HCT116 (cell line): ENCODE measurements around the gene IFT74. TPM values are rescaled to one million over a fixed set of nuclear protein-coding genes. Genes with fewer than 3 reads are reported as not detected.

Experiments
- ATAC-seq: fragments of 200-7000 bp; cut with Tn5 transposase; 2 replicates; pipeline ENCODE4 v1.9.1; 2020; ENCODE audit warnings: mild to moderate bottlenecking, moderate library complexity
- BruUV-seq: library from RNA; stranded (reverse); fragments of 400-500 nt; replicated peaks from 2 replicates; lab custom pipeline; 2021; lab: Mats Ljungman, UMichigan
- CTCF ChIA-PET: fragments of 300-600 bp; sonication (Branson Sonifier 250); formaldehyde crosslinking; loops from one replicate; lab custom pipeline; 2021; ENCODE audit warnings: antibody characterized with exemption; lab: Charles Lee
- POLR2A ChIA-PET: fragments of 300-600, 350-600 bp; sonication (Branson Sonifier 250); formaldehyde crosslinking; loops from one replicate; lab custom pipeline; 2021; ENCODE audit warnings: antibody characterized with exemption; lab: Charles Lee
- RAD21 ChIA-PET, 2 experiments: fragments of 300-600 bp; sonication (Branson Sonifier 250); formaldehyde crosslinking; loops; one replicate each; lab custom pipeline; 2023; ENCODE audit warnings: low total read pairs in 2 of 2; ENCODE audit not compliant: uncharacterized antibody in 2 of 2, unreplicated experiment in 2 of 2, low non-redundant PET in 1 of 2; lab: Charles Lee
- DNase-seq: peaks from one replicate; pipeline ENCODE4 v3.0.0-alpha.2; 2010; ENCODE audit warnings: low read depth, low spot score
- H2AFZ ChIP-seq: fragments of 200-600 bp; shearing (Covaris generic), sonication (generic); 2 replicates; pipeline ENCODE4 v1.6.1; 2017; ENCODE audit warnings: low read depth, mixed run types, mixed read lengths, antibody characterized with exemption, low read length; ENCODE audit not compliant: poor library complexity, severe bottlenecking
- H3K27ac ChIP-seq: 2 replicates; pipeline ENCODE4 v1.5.1; 2012; ENCODE audit warnings: low read depth, low read length
- H3K27me3 ChIP-seq: fragments of 200-600 bp; sonication (generic); 2 replicates; pipeline ENCODE4 v1.6.1; 2016; ENCODE audit warnings: mixed run types, low read length, mixed read lengths; ENCODE audit not compliant: insufficient read depth
- H3K36me3 ChIP-seq, 2 experiments: fragments of 200-500 bp in 1 of 2; fragments of 200-600 bp in 1 of 2; sonication (Bioruptor generic) in 1 of 2; sonication (generic) in 1 of 2; 2 replicates each; pipeline versions ENCODE4 v1.5.1 to v1.6.1; 2014 to 2016; ENCODE audit warnings: low read length in 2 of 2, inconsistent platforms in 1 of 2, mixed read lengths in 1 of 2, mixed run types in 1 of 2; ENCODE audit not compliant: insufficient read depth in 2 of 2, control insufficient read depth in 1 of 2
- H3K4me1 ChIP-seq, 2 experiments: fragments of 200-600 bp in 1 of 2; sonication (generic) in 1 of 2; 2 replicates each; pipeline versions ENCODE4 v1.5.1 to v1.6.1; 2012 to 2017; ENCODE audit warnings: low read length in 2 of 2, inconsistent platforms in 1 of 2, mild to moderate bottlenecking in 1 of 2, mixed read lengths in 1 of 2, mixed run types in 1 of 2, moderate library complexity in 1 of 2; ENCODE audit not compliant: insufficient read depth in 2 of 2, control insufficient read depth in 1 of 2
- H3K4me2 ChIP-seq: fragments of 200-600 bp; sonication (generic); 2 replicates; pipeline ENCODE4 v1.6.1; 2017; ENCODE audit warnings: mixed run types, low read length, mixed read lengths
- H3K4me3 ChIP-seq, 2 experiments: fragments of 200-600 bp in 1 of 2; sonication (generic) in 1 of 2; replicated peaks in 1 of 2; 2 replicates each; pipeline ENCODE4 v1.5.1; 2011 to 2016; ENCODE audit warnings: low read length in 2 of 2, control low read depth in 1 of 2, low read depth in 1 of 2, mild to moderate bottlenecking in 1 of 2, mixed read lengths in 1 of 2, mixed run types in 1 of 2
- H3K79me2 ChIP-seq: fragments of 200-600 bp; sonication (generic); 2 replicates; pipeline ENCODE4 v1.6.1; 2017; ENCODE audit warnings: mild to moderate bottlenecking, mixed run types, low read length, moderate library complexity, mixed read lengths; ENCODE audit not compliant: insufficient read depth
- H3K9ac ChIP-seq: fragments of 200-600 bp; sonication (generic); 2 replicates; pipeline ENCODE4 v1.6.1; 2016; ENCODE audit warnings: low read length, mixed read lengths
- H3K9me2 ChIP-seq: fragments of 200-600 bp; sonication (generic), shearing (Covaris generic); 2 replicates; pipeline ENCODE4 v1.6.1; 2017; ENCODE audit warnings: mixed run types, mild to moderate bottlenecking, moderate library complexity; ENCODE audit not compliant: insufficient read depth
- H3K9me3 ChIP-seq, 2 experiments: fragments of 200-500 bp in 1 of 2; fragments of 200-600 bp in 1 of 2; sonication (Bioruptor generic) in 1 of 2; sonication (generic) in 1 of 2; 2 replicates each; pipeline ENCODE4 v1.6.1; 2014 to 2017; ENCODE audit warnings: low read length in 2 of 2, mixed read lengths in 2 of 2, inconsistent platforms in 1 of 2, low read depth in 1 of 2, mild to moderate bottlenecking in 1 of 2, mixed run types in 1 of 2, moderate library complexity in 1 of 2; ENCODE audit not compliant: control insufficient read depth in 1 of 2, insufficient read depth in 1 of 2
- H4K20me1 ChIP-seq: fragments of 200-600 bp; sonication (generic), shearing (Covaris generic); 2 replicates; pipeline ENCODE4 v1.6.1; 2017; ENCODE audit warnings: mixed run types, mild to moderate bottlenecking, moderate library complexity; ENCODE audit not compliant: insufficient read depth
- ATF3 ChIP-seq: IDR thresholded peaks from 2 replicates; pipeline ENCODE4 v1.6.1; 2012
- CEBPB ChIP-seq: IDR thresholded peaks from 2 replicates; pipeline ENCODE4 v1.6.1; 2012; ENCODE audit warnings: low read depth
- ELF1 ChIP-seq: IDR thresholded peaks from 2 replicates; pipeline ENCODE4 v1.6.1; 2012; ENCODE audit warnings: low read depth, borderline replicate concordance
- EZH2 ChIP-seq: fragments of 200-600 bp; sonication (generic); IDR thresholded peaks from 2 replicates; pipeline ENCODE4 v1.6.1; 2017; ENCODE audit warnings: antibody characterized with exemption, mixed run types
- EZH2phosphoT487 ChIP-seq: fragments of 200-600 bp; IDR thresholded peaks from 2 replicates; pipeline ENCODE4 v1.6.1; 2018; ENCODE audit warnings: antibody characterized with exemption, borderline replicate concordance
- JUND ChIP-seq: IDR thresholded peaks from 2 replicates; pipeline ENCODE4 v1.6.1; 2012
- POLR2A ChIP-seq: IDR thresholded peaks from 2 replicates; pipeline ENCODE4 v1.7.0; 2011; ENCODE audit warnings: borderline replicate concordance; ENCODE audit not compliant: insufficient read depth, insufficient read length; ENCODE audit errors: extremely low read depth
- REST ChIP-seq: IDR thresholded peaks from 2 replicates; pipeline ENCODE4 v1.6.1; 2012; ENCODE audit warnings: low read depth
- SP1 ChIP-seq: IDR thresholded peaks from 2 replicates; pipeline ENCODE4 v1.6.1; 2012; ENCODE audit warnings: low read depth
- YY1 ChIP-seq: IDR thresholded peaks from 2 replicates; pipeline ENCODE4 v1.6.1; 2011; ENCODE audit warnings: low read length, low read depth, moderate library complexity, mild to moderate bottlenecking; ENCODE audit not compliant: insufficient replicate concordance; ENCODE audit errors: extremely low read depth
- intact Hi-C: fragments of 100-400 bp; cut with micrococcal nuclease; formaldehyde crosslinking; loops from 2 replicates; pipeline ENCODE4 v1.10.0; 2022
- total RNA-seq: library from RNA; stranded (reverse); gene quantifications from one replicate; pipeline ENCODE4 v1.2.1, GENCODE V29; 2021; ENCODE audit not compliant: unreplicated experiment

The IFT74 gene
- total RNA-seq, 1 experiment from 2014 or later: 18.2 TPM

- ChIA-PET RAD21 (no interaction called here), POLR2A (no interaction called here), CTCF (no interaction called here)
- Histone ChIP-seq H3K79me2 (no peaks in the 10 kb centered on the region), H3K9me3 (no peaks in the 10 kb centered on the region), H3K9ac (no peak overlapping the region), H4K20me1 (no peaks in the 10 kb centered on the region), H3K4me3 (no peak overlapping the region), H3K36me3 (no peaks in the 10 kb centered on the region), H3K4me1 (no peaks in the 10 kb centered on the region), H3K9me2 (no peaks in the 10 kb centered on the region), H3K27ac (no peak overlapping the region), H3K27me3 (no peaks in the 10 kb centered on the region), H3K4me2 (no peak overlapping the region), H2AFZ (no peak overlapping the region)
- BruUV-seq: no TSS peak
- no peak for TF ChIP-seq EZH2phosphoT487
- no peak for TF ChIP-seq YY1
- TF ChIP-seq ATF3: no peak
- no peak for TF ChIP-seq SP1
- no peak for TF ChIP-seq CEBPB
- no peak for TF ChIP-seq REST
- no peak for TF ChIP-seq POLR2A
- TF ChIP-seq EZH2: no peak
- TF ChIP-seq ELF1: no peak
- no peak for TF ChIP-seq JUND
- ATAC-seq: no peak
- intact Hi-C loops: no loop called here
- no peak for DNase-seq
Observed at GRCh38 chr9:27043176-27043575, 87.0 kb downstream of the IFT74 start.
